HG02938 (cell line): ENCODE results near the gene ZMAT3.

Experiments used
- ATAC-seq: cut with Tn5 transposase; IDR thresholded peaks from one replicate; pipeline ENCODE4 v1.9.1; 2021; ENCODE audit warnings: mild to moderate bottlenecking, moderate library complexity; ENCODE audit not compliant: unreplicated experiment

Gene ZMAT3

DNA sequence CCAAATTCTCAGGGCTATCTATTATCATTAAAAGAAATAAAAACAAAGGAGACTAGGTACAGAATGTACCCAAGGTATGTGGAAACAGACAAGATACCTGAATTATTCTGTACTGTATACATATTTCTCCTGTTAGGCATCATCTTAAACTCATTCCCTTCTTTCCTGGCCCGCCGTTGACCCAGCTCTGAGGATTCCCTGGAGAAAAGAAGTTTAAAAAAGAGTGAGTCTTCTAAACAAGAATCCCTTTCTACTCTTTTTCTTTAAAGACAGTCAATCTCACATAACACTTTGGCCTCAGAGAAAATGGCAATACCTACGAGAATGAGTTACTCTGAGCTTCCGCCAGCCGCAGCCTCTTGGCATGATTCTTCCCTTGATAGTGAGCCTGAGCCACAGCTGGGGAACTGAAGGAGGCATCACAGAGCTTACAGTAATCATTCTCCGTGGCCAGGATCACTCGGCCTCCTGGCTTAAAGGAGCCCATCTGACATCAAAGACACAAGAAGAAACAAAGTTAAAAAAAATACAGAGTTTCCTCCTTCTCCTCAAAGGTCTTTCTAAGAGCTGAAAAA, 44.2 kb downstream of the ZMAT3 start:
- no peak for ATAC-seq

DNA sequence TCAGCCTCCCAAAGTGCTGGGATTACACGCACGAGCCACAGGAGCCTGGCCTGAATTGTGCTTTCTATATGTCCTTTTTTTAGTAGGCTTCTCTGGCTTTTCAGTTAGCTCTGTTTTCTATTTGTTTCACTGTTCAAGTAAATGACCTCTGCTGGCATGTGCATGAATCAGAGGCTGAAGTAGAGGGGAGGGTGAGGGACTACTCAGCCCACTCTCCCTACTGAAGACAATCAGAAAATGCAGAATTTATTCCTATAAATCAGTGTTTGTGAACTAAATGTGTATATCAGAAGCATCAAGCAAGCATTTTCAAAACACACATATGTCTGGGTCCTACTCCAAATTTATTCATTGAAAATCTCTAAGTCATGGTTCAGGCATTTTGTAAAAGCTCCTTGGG, 45.0 kb downstream of the ZMAT3 start:
- ATAC-seq: no peak

DNA sequence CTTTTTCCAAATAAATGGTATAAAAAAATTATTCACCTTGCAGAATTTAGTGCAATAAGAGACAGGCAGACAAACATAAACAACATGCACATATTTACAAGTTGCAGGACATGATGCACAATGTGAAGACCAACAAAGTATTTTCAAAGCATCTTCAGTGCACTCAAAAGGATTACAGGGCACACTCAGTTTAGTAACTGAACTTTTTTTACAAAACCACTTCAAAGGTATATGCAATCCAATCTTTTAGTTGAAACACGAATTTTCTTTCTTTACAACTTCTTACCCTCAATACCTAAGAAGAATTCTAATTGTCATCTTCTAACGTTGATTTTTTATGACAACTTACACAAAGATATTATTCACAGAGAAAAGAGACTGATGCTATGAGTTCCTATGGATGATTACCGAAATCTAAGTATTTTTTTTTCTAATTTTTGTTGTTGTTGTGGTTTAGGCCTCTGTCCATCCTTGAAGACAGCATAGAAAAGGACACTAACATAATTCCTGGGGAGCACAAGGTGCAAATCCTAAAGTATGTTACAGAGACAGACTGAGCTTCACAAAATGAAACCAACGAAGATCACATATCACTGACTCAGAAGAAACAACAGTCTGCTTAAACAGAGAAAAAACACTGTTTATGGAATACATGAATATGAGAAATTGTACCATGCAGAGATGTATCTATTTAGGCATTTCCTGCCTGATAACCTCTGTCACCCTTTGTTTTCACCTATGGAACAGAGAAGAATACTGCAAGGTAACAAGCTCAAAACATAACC, 50.3 kb downstream of the ZMAT3 start:
- no peak for ATAC-seq

DNA sequence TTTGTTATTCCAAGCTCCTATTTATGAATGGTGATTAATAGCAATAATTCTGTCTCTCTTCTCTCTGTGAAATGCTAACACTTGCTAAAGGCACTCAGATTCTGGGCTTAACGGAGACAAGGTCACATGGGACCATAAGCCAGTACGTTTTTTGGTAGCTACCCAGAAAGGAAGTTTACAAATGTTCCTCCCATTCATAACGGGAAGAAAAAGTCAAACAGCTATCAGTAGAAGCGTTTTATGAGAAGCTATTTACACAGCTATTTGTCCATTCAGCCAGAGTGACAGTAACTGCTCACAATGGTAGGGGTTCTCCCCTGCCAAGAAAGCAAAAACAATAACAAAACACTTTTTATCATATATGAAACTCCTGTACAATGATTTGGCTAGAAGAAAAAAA, 51.5 kb downstream of the ZMAT3 start:
- no peak for ATAC-seq

DNA sequence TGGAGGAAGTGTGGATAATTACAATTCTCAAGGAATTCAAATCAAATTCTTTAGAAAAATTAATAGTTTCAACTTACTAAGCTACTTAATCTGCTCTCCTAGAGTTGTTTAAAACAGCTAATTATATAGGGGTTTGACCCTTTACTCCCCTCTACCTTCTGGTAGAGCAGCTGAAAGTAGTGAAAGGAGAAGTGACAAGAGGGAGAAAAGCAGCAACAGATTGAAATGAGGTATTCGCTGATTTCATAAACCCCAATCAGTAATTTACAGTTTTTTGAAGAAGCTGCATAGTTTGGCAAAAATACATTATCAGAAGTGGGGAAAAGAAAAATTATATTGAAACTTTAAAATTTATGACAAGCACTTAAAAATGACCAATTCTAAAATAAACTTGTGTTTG, 52.8 kb downstream of the ZMAT3 start:
- ATAC-seq: no peak

DNA sequence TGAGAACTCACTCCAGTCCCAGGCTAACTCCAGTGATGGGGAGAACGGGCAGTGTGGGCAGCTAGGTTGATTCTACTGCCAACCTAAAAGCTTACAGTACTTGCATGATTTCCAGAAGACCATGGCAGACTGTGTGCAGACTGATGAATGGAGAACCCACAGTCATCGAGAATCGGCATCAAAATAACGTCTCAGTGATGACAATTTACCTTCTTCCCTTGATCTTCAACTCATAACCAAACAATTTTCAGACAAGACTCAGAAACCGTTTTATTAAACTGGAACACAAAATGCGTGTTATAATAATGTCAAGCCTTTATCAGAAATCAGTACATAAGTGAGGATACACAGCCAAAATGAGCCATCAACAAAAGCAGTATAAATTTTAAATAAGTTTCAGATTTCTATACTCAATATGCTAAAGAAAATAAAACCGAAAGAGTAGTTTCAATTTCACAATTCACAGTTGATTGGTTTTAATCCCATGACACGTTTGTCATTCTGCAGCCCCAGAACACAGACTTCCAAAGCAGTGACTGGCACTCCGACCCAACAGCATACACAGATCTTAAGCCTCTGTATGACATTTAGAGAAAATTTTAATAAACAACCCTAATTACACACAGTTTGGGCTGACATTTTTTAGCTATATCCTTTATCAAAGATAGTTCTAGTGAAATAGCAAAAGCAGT, 54.5 kb downstream of the ZMAT3 start:
- ATAC-seq: peak; percentile 83

DNA sequence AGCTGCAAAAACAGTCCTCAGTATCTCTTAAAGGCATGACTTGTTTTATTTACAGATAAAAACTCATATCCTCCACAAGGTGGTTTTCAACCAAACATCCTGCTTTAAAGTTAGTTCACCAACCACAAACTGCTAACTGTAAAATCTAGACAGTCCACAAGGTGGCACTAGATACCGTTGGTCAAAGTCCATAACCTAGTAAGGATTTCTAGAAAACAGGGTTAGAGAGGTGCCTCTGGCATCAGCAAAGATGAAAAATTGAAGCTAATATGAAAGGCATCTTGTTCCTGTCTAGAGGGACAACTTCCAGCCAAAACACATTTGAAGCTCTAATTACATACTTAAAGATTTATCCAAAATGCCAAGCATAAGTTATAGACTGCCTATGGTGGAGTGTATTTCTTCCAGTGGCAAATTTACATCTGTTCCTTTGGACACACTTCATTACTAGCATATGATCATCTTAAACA, 56.0 kb downstream of the ZMAT3 start:
- ATAC-seq: peak; percentile 71

DNA sequence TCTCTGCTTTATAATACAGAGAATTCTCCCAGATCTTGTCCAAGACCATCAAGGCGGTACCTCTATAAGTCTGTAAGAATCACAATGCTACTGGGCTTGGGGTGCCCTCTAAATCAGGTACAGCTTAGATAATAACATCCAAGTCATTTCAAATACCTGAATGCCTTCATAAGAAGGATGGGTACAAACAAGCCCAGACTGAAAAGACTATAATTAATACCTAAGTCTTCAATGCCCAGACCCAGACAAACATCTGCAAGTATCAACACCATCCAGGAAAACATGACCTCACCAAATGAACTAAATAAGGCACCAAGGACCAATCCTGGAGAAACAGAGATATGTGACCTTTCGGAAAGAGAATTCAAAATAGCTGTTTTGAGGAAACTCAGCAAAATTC, 65.9 kb downstream of the ZMAT3 start:
- ATAC-seq: no peak

DNA sequence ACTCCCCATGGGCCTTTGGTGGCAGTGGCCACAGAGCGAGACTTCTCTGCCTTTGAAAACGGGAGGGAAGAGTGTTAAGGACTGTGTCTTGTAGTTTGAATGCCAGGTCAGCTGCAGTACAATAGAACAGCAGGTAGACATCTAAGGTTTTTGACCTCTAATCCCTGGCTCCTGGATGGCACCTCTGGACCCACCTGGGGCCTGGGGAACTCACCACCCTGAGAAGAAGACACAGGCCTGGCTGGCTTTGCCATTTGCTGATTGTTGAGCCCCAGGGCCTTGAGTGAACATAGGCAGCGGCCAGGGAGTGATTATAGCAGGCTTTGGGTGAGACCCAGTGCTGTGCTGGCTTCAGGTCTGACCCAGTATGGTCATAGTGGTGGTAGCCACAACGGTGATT, 66.4 kb downstream of the ZMAT3 start:
- no peak for ATAC-seq

DNA sequence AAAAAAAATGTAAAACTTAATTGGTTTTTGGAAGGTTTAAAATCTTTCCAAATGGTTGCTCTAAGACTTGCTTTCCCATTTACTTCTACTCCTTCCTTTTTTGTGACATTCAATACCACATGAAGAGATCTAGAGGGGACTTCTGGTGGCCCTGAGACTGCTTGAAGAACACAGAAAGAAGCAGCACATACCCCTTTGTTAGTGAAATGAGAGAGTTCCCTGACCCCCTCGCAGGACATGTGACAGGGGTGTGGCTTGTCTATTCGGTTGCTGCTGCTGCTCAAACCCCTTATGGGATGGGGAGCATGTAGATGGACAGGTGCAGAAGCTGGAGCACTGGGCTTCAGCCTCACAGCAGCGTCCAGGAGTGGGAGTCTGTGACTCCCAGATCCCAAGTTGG, 71.0 kb downstream of the ZMAT3 start:
- ATAC-seq: no peak

DNA sequence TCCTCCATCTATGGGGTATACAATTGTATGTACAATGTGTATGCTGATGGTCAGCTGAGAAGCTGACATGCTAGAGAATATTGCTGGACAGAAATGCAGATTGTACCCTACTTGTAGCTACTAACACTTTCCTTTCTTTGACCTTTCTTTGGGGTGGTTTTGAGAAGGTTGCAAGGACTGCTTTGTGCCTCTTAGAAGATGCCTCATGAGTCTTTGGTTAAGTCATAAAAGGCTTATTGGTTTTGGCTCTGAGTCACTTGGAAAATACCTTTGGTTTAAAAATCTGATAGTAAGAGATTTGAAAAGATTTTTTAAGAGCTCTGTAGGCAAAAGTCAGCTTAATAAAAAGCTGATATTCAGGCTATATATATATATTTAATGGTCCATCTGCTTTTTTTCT, 71.5 kb downstream of the ZMAT3 start:
- peak; percentile 67 for ATAC-seq

DNA sequence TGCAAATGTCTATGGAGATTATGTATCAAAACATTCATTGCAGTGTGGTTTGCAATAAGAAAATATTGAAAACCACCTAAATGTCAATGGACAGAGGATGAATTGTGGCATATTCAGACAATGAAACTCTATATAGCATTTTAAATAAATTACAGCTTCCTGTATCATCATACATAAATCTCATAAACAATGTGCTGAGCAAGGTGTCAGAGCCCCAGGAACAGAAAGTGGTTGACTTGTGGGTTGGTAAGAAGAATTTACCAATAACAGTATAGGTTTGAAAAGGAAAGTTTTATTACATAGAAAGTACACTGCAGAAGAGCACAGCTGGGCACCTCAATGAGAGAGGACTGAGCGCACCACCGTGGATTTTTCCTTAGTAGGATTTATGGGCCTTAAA, 75.2 kb downstream of the ZMAT3 start:
- no peak for ATAC-seq

DNA sequence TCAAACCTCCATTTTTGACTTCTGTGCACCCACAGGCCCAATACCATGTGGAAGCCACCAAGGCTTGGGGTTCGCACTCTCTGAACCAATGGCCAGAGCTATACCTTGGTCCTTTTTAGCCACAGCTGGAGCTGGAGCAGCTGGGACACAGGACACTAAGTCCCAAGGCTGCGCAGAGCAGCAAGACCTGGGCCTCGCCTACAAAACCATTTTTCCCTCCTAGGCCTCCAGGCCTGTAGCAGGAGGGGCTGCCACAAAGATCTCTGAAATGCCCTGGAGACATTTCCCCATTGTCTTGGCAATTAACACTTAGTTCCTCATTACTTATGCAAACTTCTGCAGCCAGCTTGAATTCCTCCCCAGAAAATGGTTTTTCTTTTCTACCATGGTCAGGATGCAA, 81.3 kb downstream of the ZMAT3 start:
- no peak for ATAC-seq

DNA sequence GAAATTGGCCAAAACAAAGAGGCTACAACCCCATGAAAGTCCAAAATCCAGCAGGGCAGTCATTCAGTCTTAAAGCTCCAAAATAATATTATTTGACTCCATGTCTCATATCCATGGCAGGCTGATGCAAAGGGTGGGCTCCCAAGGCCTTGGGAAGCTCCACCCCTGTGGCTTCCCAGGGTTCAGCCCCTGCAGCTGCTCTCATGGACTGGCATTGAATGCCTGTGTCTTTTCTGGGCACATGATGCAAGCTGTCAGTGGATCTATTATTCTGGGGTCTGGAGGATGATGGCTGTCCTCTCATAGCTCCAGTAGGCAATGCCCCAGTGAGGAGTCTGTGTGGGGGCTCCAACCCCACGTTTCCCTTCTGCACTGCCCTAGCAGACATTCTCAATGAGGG, 81.8 kb downstream of the ZMAT3 start:
- no peak for ATAC-seq

DNA sequence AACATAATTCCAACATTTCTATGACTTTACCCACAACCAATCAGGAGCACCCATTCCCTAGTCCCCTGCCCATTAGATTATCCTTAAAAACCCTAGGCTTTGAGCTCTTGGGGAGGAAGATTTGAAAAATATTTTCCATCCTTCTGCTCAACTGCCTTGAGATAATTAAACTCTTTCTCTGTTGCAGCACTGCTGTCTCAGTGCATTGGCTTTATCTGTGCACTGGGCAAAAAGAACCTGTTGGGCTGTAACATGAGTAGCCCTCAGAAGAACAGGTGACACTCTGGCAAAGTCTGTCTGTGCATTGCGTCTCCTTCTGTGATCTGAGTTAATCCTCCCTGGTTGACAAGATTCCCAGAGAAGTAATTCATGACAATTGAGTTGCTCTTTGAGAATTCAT, 83.9 kb downstream of the ZMAT3 start:
- no peak for ATAC-seq

DNA sequence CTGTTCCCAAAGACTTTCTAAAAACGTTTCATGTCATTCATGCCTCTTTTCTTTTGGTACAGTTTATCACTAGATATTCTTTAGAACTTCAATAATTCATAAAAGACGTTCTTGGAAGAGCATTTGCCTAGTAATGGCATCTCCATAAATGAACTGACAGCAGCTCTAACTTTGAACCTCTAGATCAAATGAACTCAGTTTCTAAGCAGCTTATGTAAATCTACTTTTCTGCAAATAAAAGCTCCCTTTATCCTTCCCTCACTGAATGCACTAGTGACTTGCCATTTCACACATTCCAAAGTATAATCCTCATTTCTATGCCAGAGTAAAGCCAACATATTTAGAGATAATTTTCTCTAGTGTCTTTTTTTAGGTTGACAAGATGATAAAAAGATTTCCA, 85.2 kb downstream of the ZMAT3 start:
- no peak for ATAC-seq

DNA sequence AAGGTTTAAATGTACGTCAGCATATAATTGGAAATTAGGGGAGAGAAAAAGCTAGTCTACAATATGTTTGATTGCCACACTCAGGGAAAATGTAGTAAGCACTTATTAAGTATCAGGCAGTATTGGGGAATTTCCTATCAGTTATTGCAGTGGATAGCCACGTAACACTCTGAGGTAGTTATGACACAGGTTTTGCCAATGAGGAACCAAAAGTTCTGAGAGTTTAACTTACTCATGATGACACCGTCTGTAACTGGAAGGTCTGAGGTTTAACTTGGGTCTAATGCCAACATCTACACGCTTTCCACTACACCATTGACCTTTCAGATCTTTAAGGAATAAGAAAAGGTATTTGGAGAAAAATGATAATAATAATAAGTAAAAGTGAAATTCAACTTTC, 89.5 kb downstream of the ZMAT3 start:
- ATAC-seq: peak; percentile 96

DNA sequence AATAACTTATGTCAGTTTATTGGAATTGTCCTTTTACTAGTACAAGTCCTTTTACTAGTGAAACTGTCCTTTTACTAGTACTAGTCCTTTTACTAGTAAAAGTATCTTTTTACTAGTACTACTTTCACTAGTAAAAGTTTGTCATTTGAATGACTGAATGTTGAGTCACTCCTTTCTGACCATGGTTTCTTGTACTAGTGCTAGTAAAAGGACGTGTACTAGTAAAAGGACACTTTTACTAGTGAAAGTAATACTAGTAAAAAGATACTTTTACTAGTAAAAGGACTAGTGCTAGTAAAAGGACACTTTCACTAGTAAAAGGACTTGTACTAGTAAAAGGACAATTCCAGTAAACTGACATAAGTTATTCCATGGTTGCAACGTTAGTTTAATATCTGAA, 96.3 kb downstream of the ZMAT3 start:
- ATAC-seq: no peak

DNA sequence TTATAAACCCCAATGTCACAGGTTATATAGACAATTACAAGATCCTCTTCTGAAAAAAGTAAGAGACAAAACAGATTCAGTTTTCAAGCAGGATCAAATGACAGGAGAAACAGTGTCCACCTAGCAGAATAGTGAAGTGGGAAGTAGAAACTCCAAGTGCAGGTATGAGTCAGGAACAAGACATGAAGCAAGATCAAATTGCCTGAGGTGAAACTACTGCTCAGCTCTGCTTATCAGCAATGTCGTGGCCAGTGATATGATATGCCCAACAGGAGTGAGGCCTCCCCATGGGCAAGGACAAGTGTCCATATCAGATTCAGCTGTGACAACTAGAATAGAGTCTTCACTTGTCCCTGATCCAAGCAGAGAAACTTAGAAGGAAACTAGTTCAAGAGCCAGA, 100.0 kb downstream of the ZMAT3 start:
- no peak for ATAC-seq

DNA sequence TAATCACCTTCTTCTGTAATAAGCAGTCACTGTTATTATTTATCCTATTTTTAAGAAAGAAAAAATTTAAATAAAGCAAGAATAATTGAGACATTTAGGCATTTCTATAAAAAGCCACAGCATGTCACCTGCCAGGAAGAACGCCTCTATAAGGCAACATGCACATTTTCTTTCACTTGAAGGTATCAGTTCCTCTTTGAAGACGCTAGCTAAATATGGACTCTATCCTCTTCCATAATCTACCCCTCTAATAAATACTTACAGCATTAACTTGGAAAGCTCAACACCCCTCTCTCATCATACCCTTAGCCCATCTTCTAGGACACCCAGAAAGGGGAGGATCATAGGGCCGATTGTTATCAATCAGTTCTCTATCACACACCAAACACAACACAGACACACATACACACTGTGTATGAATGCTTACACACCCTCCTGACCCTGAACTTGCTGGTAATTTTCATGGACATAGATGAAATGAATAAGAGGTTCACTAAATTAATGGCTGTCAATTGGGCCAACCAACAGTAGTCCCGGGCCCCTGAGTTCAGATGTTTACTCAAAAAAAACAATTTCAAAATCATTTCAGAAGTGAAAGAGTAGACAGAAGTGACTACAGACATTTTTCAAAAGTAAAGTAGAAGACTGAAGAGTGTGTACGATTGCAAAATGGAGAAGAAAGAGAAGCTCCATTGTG, 102.5 kb downstream of the ZMAT3 start:
- peak; percentile 89 for ATAC-seq
